Breast epithelium (tissue), 3 donors: ENCODE measurements around the gene TRIP4.

Experiments
- CTCF ChIP-seq, 3 donors: fragments of 450-650 bp; IDR thresholded peaks; one replicate each; pipeline ENCODE4 v1.5.1; 2016 to 2017; ENCODE audit warnings: antibody characterized with exemption in 3 of 3, mild to moderate bottlenecking in 3 of 3, moderate library complexity in 3 of 3
- POLR2A ChIP-seq: fragments of 450-650 bp; IDR thresholded peaks from one replicate; pipeline ENCODE4 v1.6.1; 2016; ENCODE audit warnings: antibody characterized with exemption, mild to moderate bottlenecking, moderate library complexity

- no peak for TF ChIP-seq POLR2A
- TF ChIP-seq CTCF (IDR thresholded peaks at IDR 0.05), result no peak
These were observed 114.9 kb downstream of the TRIP4 start for GRCh38 chr15:64502551-64502950.
